H9 (cell line): ENCODE measurements around the gene ANKRD11. TPM values are rescaled to one million over a fixed set of nuclear protein-coding genes. Genes with fewer than 3 reads are reported as not detected.

Experiments
- DNase-seq: peaks from one replicate; pipeline ENCODE4 v3.0.0-alpha.2; 2017
- H2AFZ ChIP-seq: one replicate; pipeline ENCODE4 v1.6.1; 2013; ENCODE audit warnings: mild to moderate bottlenecking, low read length, control low read depth, moderate library complexity
- H2AK5ac ChIP-seq: 2 replicates; pipeline ENCODE4 v1.6.1; 2013; ENCODE audit warnings: low read length, control low read depth, mixed read lengths; ENCODE audit not compliant: insufficient read length
- H2BK120ac ChIP-seq: one replicate; pipeline ENCODE4 v1.6.1; 2013; ENCODE audit warnings: low read depth, mild to moderate bottlenecking, low read length, control low read depth, inconsistent platforms; ENCODE audit not compliant: poor library complexity, severe bottlenecking
- H2BK12ac ChIP-seq: 2 replicates; pipeline ENCODE4 v1.6.1; 2013; ENCODE audit warnings: low read length, control low read depth, mixed read lengths, low read depth; ENCODE audit not compliant: insufficient read length
- H2BK15ac ChIP-seq: 2 replicates; pipeline ENCODE4 v1.6.1; 2013; ENCODE audit warnings: low read depth, low read length, control low read depth
- H2BK20ac ChIP-seq: one replicate; pipeline ENCODE4 v1.6.1; 2013; ENCODE audit warnings: low read depth, mild to moderate bottlenecking, low read length, control low read depth, inconsistent platforms; ENCODE audit not compliant: poor library complexity, severe bottlenecking
- H2BK5ac ChIP-seq: 2 replicates; pipeline ENCODE4 v1.6.1; 2013; ENCODE audit warnings: low read length, control low read depth, mixed read lengths; ENCODE audit not compliant: insufficient read length
- H3K14ac ChIP-seq: 2 replicates; pipeline ENCODE4 v1.6.1; 2013; ENCODE audit warnings: low read length, control low read depth; ENCODE audit not compliant: insufficient read depth
- H3K18ac ChIP-seq: 2 replicates; pipeline ENCODE4 v1.6.1; 2013; ENCODE audit warnings: low read depth, mild to moderate bottlenecking, mixed read lengths, low read length, control low read depth; ENCODE audit not compliant: insufficient read length
- H3K23ac ChIP-seq: 2 replicates; pipeline ENCODE4 v1.6.1; 2013; ENCODE audit warnings: low read length, control low read depth, mixed read lengths, low read depth; ENCODE audit not compliant: insufficient read length
- H3K23me2 ChIP-seq: 2 replicates; pipeline ENCODE4 v1.6.1; 2013; ENCODE audit warnings: low read depth, mild to moderate bottlenecking, mixed read lengths, low read length, control low read depth; ENCODE audit not compliant: insufficient read length, poor library complexity, severe bottlenecking
- H3K27ac ChIP-seq: 2 replicates; pipeline ENCODE4 v1.5.1; 2013; ENCODE audit warnings: low read length, control low read depth, mixed read lengths, low read depth; ENCODE audit not compliant: insufficient read length
- H3K27me3 ChIP-seq: 2 replicates; pipeline ENCODE4 v1.6.1; 2013; ENCODE audit warnings: low read length, control low read depth, inconsistent platforms; ENCODE audit not compliant: insufficient read depth
- H3K4ac ChIP-seq: 2 replicates; pipeline ENCODE4 v1.6.1; 2013; ENCODE audit warnings: low read depth, mild to moderate bottlenecking, control low read depth, inconsistent platforms, low read length, moderate library complexity
- H3K4me1 ChIP-seq: 2 replicates; pipeline ENCODE4 v1.6.1; 2013; ENCODE audit warnings: low read length, control low read depth, inconsistent platforms; ENCODE audit not compliant: insufficient read depth
- H3K4me2 ChIP-seq: 2 replicates; pipeline ENCODE4 v1.6.1; 2013; ENCODE audit warnings: low read length, control low read depth, mixed read lengths; ENCODE audit not compliant: insufficient read length, insufficient read depth
- H3K56ac ChIP-seq: 2 replicates; pipeline ENCODE4 v1.6.1; 2013; ENCODE audit warnings: low read depth, mild to moderate bottlenecking, mixed read lengths, low read length, control low read depth; ENCODE audit not compliant: insufficient read length
- H3K79me1 ChIP-seq: 2 replicates; pipeline ENCODE4 v1.6.1; 2013; ENCODE audit warnings: low read depth, mild to moderate bottlenecking, moderate library complexity, low read length, control low read depth, inconsistent platforms; ENCODE audit not compliant: insufficient read depth, poor library complexity, severe bottlenecking
- H3K79me2 ChIP-seq: 2 replicates; pipeline ENCODE4 v1.6.1; 2013; ENCODE audit warnings: low read length, control low read depth, inconsistent platforms; ENCODE audit not compliant: insufficient read depth
- H3K9ac ChIP-seq: 2 replicates; pipeline ENCODE4 v1.6.1; 2013; ENCODE audit warnings: low read length, control low read depth, mixed read lengths; ENCODE audit not compliant: insufficient read length; ENCODE audit errors: extremely low read depth
- H3K9me3 ChIP-seq: one replicate; pipeline ENCODE4 v1.6.1; 2013; ENCODE audit warnings: low read depth, low read length, inconsistent platforms; ENCODE audit not compliant: control insufficient read depth
- H3T11ph ChIP-seq: one replicate; pipeline ENCODE4 v1.6.1; 2013; ENCODE audit warnings: mild to moderate bottlenecking, low read length, control low read depth, inconsistent platforms
- H4K20me1 ChIP-seq: one replicate; pipeline ENCODE4 v1.6.1; 2013; ENCODE audit not compliant: control insufficient read depth, insufficient read length, insufficient read depth
- H4K5ac ChIP-seq: 2 replicates; pipeline ENCODE4 v1.6.1; 2013; ENCODE audit warnings: low read depth, mild to moderate bottlenecking, mixed read lengths, low read length, control low read depth; ENCODE audit not compliant: insufficient read length
- H4K8ac ChIP-seq: replicated peaks from 2 replicates; pipeline ENCODE4 v1.6.1; 2013; ENCODE audit warnings: low read length, control low read depth, mixed read lengths, low read depth; ENCODE audit not compliant: insufficient read length
- H4K91ac ChIP-seq: 2 replicates; pipeline ENCODE4 v1.6.1; 2013; ENCODE audit warnings: low read depth, mild to moderate bottlenecking, moderate library complexity, mixed read lengths, low read length, control low read depth; ENCODE audit not compliant: insufficient read length
- H3K27ac Mint-ChIP-seq, 3 experiments: 2 replicates in 2 of 3; 3 replicates in 1 of 3; pipeline ENCODE4 v1.8.0; 2020 to 2021; ENCODE audit warnings: mixed read lengths in 3 of 3, mild to moderate bottlenecking in 1 of 3, moderate library complexity in 1 of 3
- H3K27me3 Mint-ChIP-seq: 2 replicates; pipeline ENCODE4 v1.8.0; 2021; ENCODE audit warnings: low read depth, mild to moderate bottlenecking, moderate library complexity, mixed read lengths
- H3K36me3 Mint-ChIP-seq, 3 experiments: 2 replicates in 2 of 3; 3 replicates in 1 of 3; pipeline ENCODE4 v1.8.0; 2020 to 2021; ENCODE audit warnings: low read depth in 3 of 3, mixed read lengths in 3 of 3; ENCODE audit not compliant: insufficient read depth in 1 of 3
- H3K4me1 Mint-ChIP-seq, 2 experiments: 2 replicates each; pipeline ENCODE4 v1.8.0; 2020; ENCODE audit warnings: mixed read lengths in 2 of 2
- H3K4me3 Mint-ChIP-seq, 2 experiments: 2 replicates in 1 of 2; 3 replicates in 1 of 2; pipeline ENCODE4 v1.8.0; 2020 to 2021; ENCODE audit warnings: mild to moderate bottlenecking in 2 of 2, mixed read lengths in 2 of 2, moderate library complexity in 1 of 2
- H3K9me3 Mint-ChIP-seq, 2 experiments: 2 replicates in 1 of 2; 3 replicates in 1 of 2; pipeline ENCODE4 v1.8.0; 2020; ENCODE audit warnings: mild to moderate bottlenecking in 2 of 2, mixed read lengths in 2 of 2, moderate library complexity in 1 of 2
- CTCF ChIP-seq: fragments of 200-600 bp; sonication (generic); conservative IDR thresholded peaks from 3 replicates; pipeline ENCODE4 v1.8.0; 2021; ENCODE audit warnings: antibody characterized with exemption, mild to moderate bottlenecking
- WGBS: extraction: QIAGEN DNeasy Blood & Tissue Kit; methylation state at CpG from one replicate; pipeline ENCODE4 v1.1.7; 2013; ENCODE audit warnings: missing lambda C conversion rate, low lambda C conversion rate, mixed read lengths; ENCODE audit not compliant: insufficient read length; ENCODE audit errors: extremely low coverage; 5-methylcytosine and 5-hydroxymethylcytosine counted together
- total RNA-seq: library from RNA; stranded (reverse); gene quantifications from 2 replicates; pipeline ENCODE4 v1.2.1, GENCODE V29; 2021

The ANKRD11 gene
- total RNA-seq, 1 experiment from 2014 or later = 181 TPM

GRCh38 chr16:89367538-89367915, 122.8 kb downstream of the ANKRD11 start:
- H2AFZ ChIP-seq = no peak overlapping the region
- Mint-ChIP-seq H3K27me3 (no peaks in the 10 kb centered on the region), H3K4me1 (peaks cover 66 to 69% of the 10 kb centered on the region in 2 experiments), H3K4me3 (no peak overlapping the region), H3K9me3 (no peaks in the 10 kb centered on the region), H3K36me3 (peaks cover 4 to 8% (median 5%) of the 10 kb centered on the region in 3 experiments; a peak in 4 of 7 replicates), H3K27ac (no peak overlapping the region)
- H3T11ph ChIP-seq = no peak overlapping the region
- no peak overlapping the region for H4K8ac ChIP-seq
- no peak overlapping the region for H3K4me2 ChIP-seq
- H4K5ac ChIP-seq = no peak overlapping the region
- no peak overlapping the region for H3K27ac ChIP-seq
- no peaks in the 10 kb centered on the region for H3K9me3 ChIP-seq
- H2BK120ac ChIP-seq = no peak overlapping the region
- no peaks in the 10 kb centered on the region for H3K23me2 ChIP-seq
- H2BK12ac ChIP-seq = no peak overlapping the region
- peaks cover 10% of the 10 kb centered on the region for H3K79me1 ChIP-seq
- no peak overlapping the region for H3K23ac ChIP-seq
- H2BK5ac ChIP-seq = no peak overlapping the region
- no peak for DNase-seq
- no peak overlapping the region for H2AK5ac ChIP-seq
- no peak overlapping the region for H3K4ac ChIP-seq
- no peak overlapping the region for H4K91ac ChIP-seq
- no peaks in the 10 kb centered on the region for H3K27me3 ChIP-seq
- no peak overlapping the region for H2BK15ac ChIP-seq
- H3K14ac ChIP-seq = no peak overlapping the region
- peaks cover 4% of the 10 kb centered on the region for H4K20me1 ChIP-seq
- H2BK20ac ChIP-seq = no peak overlapping the region
- H3K56ac ChIP-seq = no peak overlapping the region
- peaks cover 82% of the 10 kb centered on the region; the same call in 1 of the 2 replicates for H3K79me2 ChIP-seq
- peaks cover 2% of the 10 kb centered on the region; the same call in 1 of the 2 replicates for H3K4me1 ChIP-seq
- H3K18ac ChIP-seq = no peak overlapping the region
- TF ChIP-seq CTCF = no peak
- WGBS = no CpG with 5 or more reads among the region's 7 CpGs
- H3K9ac ChIP-seq = no peak overlapping the region
